SK-N-SH treated with all-trans-retinoic acid at 6 μM for 48 hours (cell line): ENCODE measurements around the gene RPA3.

ENCODE experiments used
- ATAC-seq: fragments of 200-7000 bp; cut with Tn5 transposase; 3 replicates; pipeline ENCODE4 v1.9.1; 2020; ENCODE audit warnings: mild to moderate bottlenecking, moderate library complexity
- ARNTL ChIP-seq: fragments of 450-650 bp; formaldehyde crosslinking; IDR thresholded peaks from 2 replicates; pipeline ENCODE4 v1.5.0; 2020; ENCODE audit warnings: low read depth, mild to moderate bottlenecking, moderate library complexity, borderline replicate concordance
- BACH2 ChIP-seq: fragments of 250-450 bp; sonication (Bioruptor Pico); IDR thresholded peaks from 2 replicates; pipeline ENCODE4 v1.9.0; 2021; ENCODE audit warnings: mild to moderate bottlenecking, borderline replicate concordance
- CSDC2 ChIP-seq: fragments of 250-450 bp; sonication (Bioruptor Pico); IDR thresholded peaks from 2 replicates; pipeline ENCODE4 v1.5.0; 2020; ENCODE audit warnings: mild to moderate bottlenecking, moderate library complexity
- ESRRG ChIP-seq: fragments of 250-450 bp; sonication (Bioruptor Pico); IDR thresholded peaks from 2 replicates; pipeline ENCODE4 v1.6.1; 2021; ENCODE audit warnings: mild to moderate bottlenecking
- GLIS3 ChIP-seq: fragments of 250-450 bp; sonication (Bioruptor Pico); IDR thresholded peaks from 2 replicates; pipeline ENCODE4 v1.5.0; 2020; ENCODE audit warnings: mild to moderate bottlenecking, moderate library complexity
- ISL1 ChIP-seq: fragments of 250-450 bp; sonication (Bioruptor Pico); IDR thresholded peaks from 2 replicates; pipeline ENCODE4 v2.1.2; 2022; ENCODE audit warnings: mild to moderate bottlenecking, moderate library complexity
- OSR1 ChIP-seq: fragments of 250-450 bp; sonication (Bioruptor Pico); IDR thresholded peaks from 2 replicates; pipeline ENCODE4 v1.8.0; 2022; ENCODE audit warnings: moderate library complexity, mild to moderate bottlenecking, inconsistent platforms
- PPARA ChIP-seq: fragments of 250-450 bp; sonication (Bioruptor Pico); IDR thresholded peaks from 2 replicates; pipeline ENCODE4 v1.5.0; 2020; ENCODE audit warnings: mild to moderate bottlenecking, borderline replicate concordance
- RARB ChIP-seq: fragments of 250-450 bp; sonication (Bioruptor Pico); IDR thresholded peaks from 2 replicates; pipeline ENCODE4 v1.8.0; 2021; ENCODE audit warnings: mild to moderate bottlenecking, moderate library complexity
- SNAI2 ChIP-seq: fragments of 250-450 bp; sonication (Bioruptor Pico); IDR thresholded peaks from 2 replicates; pipeline ENCODE4 v1.5.0; 2020; ENCODE audit warnings: mild to moderate bottlenecking, moderate library complexity
- TCF4 ChIP-seq: fragments of 250-450 bp; sonication (Bioruptor Pico); IDR thresholded peaks from 2 replicates; pipeline ENCODE4 v1.8.0; 2021; ENCODE audit warnings: mild to moderate bottlenecking, moderate library complexity, borderline replicate concordance
- TOX ChIP-seq: fragments of 250-450 bp; sonication (Bioruptor Pico); IDR thresholded peaks from 2 replicates; pipeline ENCODE4 v1.8.0; 2021; ENCODE audit warnings: mild to moderate bottlenecking, moderate library complexity, borderline replicate concordance
- ZC3H10 ChIP-seq: fragments of 250-450 bp; sonication (Bioruptor Pico); IDR thresholded peaks from 2 replicates; pipeline ENCODE4 v1.5.1; 2021; ENCODE audit warnings: mild to moderate bottlenecking, moderate library complexity
- ZFP30 ChIP-seq: fragments of 450-650 bp; formaldehyde crosslinking; IDR thresholded peaks from 2 replicates; pipeline ENCODE4 v1.5.0; 2022; ENCODE audit warnings: mild to moderate bottlenecking, moderate library complexity
- ZNF565 ChIP-seq: fragments of 450-650 bp; formaldehyde crosslinking; conservative IDR thresholded peaks from 2 replicates; pipeline ENCODE4 v1.5.0; 2020; ENCODE audit warnings: low read depth, mild to moderate bottlenecking, moderate library complexity
- ZNF70 ChIP-seq: fragments of 450-650 bp; formaldehyde crosslinking; IDR thresholded peaks from 2 replicates; pipeline ENCODE4 v1.5.0; 2020; ENCODE audit warnings: mild to moderate bottlenecking, moderate library complexity
- ZNF8 ChIP-seq: fragments of 450-650 bp; formaldehyde crosslinking; IDR thresholded peaks from 2 replicates; pipeline ENCODE4 v1.5.0; 2020; ENCODE audit warnings: mild to moderate bottlenecking, moderate library complexity
- TF ChIP-seq, protein P1 (sequence below): fragments of 250-450 bp; sonication (Bioruptor Pico); IDR thresholded peaks from 2 replicates; pipeline ENCODE4 v1.5.1; 2020; ENCODE audit warnings: low read depth, mild to moderate bottlenecking, moderate library complexity
- TF ChIP-seq, protein P2 (sequence below): fragments of 250-450 bp; sonication (Bioruptor Pico); IDR thresholded peaks from 2 replicates; pipeline ENCODE4 v1.5.0; 2020; ENCODE audit warnings: mild to moderate bottlenecking, moderate library complexity
- TF ChIP-seq, protein P3 (sequence below): fragments of 250-450 bp; sonication (Bioruptor Pico); IDR thresholded peaks from 2 replicates; pipeline ENCODE4 v1.8.0; 2021; ENCODE audit warnings: low read depth, mild to moderate bottlenecking, moderate library complexity, borderline replicate concordance
- TF ChIP-seq, protein P4 (sequence below): fragments of 250-450 bp; sonication (Bioruptor Pico); IDR thresholded peaks from 2 replicates; pipeline ENCODE4 v1.5.1; 2021; ENCODE audit warnings: mild to moderate bottlenecking, moderate library complexity

The RPA3 gene

DNA sequence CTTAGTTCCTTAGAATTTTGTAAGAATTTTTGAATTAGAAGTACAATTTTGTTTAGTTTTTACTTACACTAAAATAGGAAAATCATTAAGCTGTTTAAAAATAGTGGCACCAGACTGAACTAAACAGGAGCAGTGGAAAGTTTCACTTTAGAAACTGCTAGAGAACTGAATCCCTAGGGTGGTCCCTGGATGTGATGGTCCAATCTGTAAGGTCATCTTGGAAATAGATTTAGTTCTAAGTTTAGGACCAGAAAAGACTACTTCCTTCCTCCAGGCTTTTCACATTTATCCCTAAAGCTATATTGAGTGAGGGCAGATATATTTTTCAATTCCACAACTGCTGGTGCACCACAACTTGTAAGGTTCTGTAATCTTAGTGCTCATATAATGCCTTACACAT lies 19.0 kb downstream of the RPA3 start (continued):
- TF ChIP-seq, protein P1, sequence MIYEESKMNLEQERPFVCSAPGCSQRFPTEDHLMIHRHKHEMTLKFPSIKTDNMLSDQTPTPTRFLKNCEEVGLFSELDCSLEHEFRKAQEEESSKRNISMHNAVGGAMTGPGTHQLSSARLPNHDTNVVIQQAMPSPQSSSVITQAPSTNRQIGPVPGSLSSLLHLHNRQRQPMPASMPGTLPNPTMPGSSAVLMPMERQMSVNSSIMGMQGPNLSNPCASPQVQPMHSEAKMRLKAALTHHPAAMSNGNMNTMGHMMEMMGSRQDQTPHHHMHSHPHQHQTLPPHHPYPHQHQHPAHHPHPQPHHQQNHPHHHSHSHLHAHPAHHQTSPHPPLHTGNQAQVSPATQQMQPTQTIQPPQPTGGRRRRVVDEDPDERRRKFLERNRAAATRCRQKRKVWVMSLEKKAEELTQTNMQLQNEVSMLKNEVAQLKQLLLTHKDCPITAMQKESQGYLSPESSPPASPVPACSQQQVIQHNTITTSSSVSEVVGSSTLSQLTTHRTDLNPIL (CRISPR knock-in tag), result no peak
- no peak for TF ChIP-seq TOX (CRISPR knock-in tag)
- no peak for TF ChIP-seq ZNF8 (CRISPR knock-in tag)
- no peak for TF ChIP-seq TCF4 (CRISPR knock-in tag)

DNA sequence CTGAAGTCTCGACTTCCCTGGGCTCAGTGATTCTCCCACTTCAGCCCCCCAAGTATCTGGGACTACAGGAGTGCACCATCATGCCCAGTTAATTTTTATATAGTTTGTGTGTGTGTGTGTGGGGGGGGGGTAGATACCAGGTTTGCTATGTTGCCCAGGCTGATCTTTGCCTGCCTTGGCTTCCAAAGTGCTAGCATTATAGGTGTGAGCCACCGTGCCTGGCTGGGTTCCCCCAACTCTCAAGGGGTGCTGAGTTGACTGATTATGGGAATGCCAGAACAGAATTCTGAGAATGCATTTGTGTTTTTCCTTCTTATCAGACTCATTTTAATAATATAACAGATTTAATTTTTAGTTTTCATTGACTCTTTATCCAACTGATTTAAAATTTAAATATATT lies 19.5 kb downstream of the RPA3 start:
- ATAC-seq, result no peak
- TF ChIP-seq ZNF565 (CRISPR knock-in tag) (no peak), ESRRG (CRISPR knock-in tag) (no peak), ZC3H10 (no peak), SNAI2 (CRISPR knock-in tag) (no peak), ZNF8 (CRISPR knock-in tag) (no peak), BACH2 (CRISPR knock-in tag) (no peak), OSR1 (no peak), CSDC2 (CRISPR knock-in tag) (no peak), GLIS3 (CRISPR knock-in tag) (no peak), ISL1 (CRISPR knock-in tag) (no peak), TOX (CRISPR knock-in tag) (no peak), ZFP30 (CRISPR knock-in tag) (no peak), ARNTL (CRISPR knock-in tag) (no peak), RARB (CRISPR knock-in tag) (no peak), ZNF70 (CRISPR knock-in tag) (no peak), PPARA (CRISPR knock-in tag) (no peak), TCF4 (CRISPR knock-in tag) (no peak)
- TF ChIP-seq, protein P2, sequence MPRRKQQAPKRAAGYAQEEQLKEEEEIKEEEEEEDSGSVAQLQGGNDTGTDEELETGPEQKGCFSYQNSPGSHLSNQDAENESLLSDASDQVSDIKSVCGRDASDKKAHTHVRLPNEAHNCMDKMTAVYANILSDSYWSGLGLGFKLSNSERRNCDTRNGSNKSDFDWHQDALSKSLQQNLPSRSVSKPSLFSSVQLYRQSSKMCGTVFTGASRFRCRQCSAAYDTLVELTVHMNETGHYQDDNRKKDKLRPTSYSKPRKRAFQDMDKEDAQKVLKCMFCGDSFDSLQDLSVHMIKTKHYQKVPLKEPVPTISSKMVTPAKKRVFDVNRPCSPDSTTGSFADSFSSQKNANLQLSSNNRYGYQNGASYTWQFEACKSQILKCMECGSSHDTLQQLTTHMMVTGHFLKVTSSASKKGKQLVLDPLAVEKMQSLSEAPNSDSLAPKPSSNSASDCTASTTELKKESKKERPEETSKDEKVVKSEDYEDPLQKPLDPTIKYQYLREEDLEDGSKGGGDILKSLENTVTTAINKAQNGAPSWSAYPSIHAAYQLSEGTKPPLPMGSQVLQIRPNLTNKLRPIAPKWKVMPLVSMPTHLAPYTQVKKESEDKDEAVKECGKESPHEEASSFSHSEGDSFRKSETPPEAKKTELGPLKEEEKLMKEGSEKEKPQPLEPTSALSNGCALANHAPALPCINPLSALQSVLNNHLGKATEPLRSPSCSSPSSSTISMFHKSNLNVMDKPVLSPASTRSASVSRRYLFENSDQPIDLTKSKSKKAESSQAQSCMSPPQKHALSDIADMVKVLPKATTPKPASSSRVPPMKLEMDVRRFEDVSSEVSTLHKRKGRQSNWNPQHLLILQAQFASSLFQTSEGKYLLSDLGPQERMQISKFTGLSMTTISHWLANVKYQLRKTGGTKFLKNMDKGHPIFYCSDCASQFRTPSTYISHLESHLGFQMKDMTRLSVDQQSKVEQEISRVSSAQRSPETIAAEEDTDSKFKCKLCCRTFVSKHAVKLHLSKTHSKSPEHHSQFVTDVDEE (CRISPR knock-in tag), result no peak
- TF ChIP-seq, protein P1 (CRISPR knock-in tag), result no peak
- TF ChIP-seq, protein P3, sequence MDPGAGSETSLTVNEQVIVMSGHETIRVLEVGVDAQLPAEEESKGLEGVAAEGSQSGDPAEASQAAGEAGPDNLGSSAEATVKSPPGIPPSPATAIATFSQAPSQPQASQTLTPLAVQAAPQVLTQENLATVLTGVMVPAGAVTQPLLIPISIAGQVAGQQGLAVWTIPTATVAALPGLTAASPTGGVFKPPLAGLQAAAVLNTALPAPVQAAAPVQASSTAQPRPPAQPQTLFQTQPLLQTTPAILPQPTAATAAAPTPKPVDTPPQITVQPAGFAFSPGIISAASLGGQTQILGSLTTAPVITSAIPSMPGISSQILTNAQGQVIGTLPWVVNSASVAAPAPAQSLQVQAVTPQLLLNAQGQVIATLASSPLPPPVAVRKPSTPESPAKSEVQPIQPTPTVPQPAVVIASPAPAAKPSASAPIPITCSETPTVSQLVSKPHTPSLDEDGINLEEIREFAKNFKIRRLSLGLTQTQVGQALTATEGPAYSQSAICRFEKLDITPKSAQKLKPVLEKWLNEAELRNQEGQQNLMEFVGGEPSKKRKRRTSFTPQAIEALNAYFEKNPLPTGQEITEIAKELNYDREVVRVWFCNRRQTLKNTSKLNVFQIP, result no peak

DNA sequence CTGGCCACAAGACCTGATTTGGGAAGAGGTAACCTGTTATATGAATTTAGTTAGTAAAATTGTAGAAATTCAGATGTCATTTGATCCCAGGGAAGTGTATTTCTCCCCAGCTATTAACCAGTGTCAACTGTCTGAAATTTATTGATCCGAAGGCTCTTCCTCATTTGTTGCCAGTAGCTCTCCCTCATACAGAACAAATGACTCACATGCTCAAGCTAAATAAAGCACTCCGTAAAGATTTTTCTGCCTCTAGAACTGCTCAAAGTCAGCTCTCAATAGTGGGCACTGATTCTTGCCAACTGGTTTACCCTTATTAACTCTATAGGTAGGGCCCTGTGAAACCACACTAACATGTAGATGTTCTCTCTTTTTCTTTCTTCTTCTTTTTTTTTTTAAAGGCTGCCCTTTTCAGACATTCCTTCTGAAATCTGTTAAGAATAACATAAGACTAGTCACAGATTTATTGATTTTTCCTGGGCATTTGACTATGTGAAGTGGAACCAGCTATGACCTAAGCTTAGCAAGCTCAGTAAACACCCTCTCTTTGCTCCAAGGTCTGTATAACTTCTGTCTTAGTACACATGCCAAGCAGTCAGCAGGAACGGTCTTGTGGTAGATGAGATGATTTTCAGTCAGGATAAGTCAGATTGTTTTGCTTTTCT lies 21.8 kb downstream of the RPA3 start:
- ATAC-seq, result peak; percentile 82
- TF ChIP-seq, protein P4, sequence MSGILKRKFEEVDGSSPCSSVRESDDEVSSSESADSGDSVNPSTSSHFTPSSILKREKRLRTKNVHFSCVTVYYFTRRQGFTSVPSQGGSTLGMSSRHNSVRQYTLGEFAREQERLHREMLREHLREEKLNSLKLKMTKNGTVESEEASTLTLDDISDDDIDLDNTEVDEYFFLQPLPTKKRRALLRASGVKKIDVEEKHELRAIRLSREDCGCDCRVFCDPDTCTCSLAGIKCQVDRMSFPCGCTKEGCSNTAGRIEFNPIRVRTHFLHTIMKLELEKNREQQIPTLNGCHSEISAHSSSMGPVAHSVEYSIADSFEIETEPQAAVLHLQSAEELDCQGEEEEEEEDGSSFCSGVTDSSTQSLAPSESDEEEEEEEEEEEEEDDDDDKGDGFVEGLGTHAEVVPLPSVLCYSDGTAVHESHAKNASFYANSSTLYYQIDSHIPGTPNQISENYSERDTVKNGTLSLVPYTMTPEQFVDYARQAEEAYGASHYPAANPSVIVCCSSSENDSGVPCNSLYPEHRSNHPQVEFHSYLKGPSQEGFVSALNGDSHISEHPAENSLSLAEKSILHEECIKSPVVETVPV (CRISPR knock-in tag), result no peak
- TF ChIP-seq, protein P3, result no peak
- TF ChIP-seq, protein P2 (CRISPR knock-in tag), result no peak
- TF ChIP-seq OSR1 (no peak), ISL1 (CRISPR knock-in tag) (no peak), TOX (CRISPR knock-in tag) (no peak), ZFP30 (CRISPR knock-in tag) (no peak), CSDC2 (CRISPR knock-in tag) (no peak), ZNF70 (CRISPR knock-in tag) (no peak)
- TF ChIP-seq, protein P1 (CRISPR knock-in tag), result no peak
